SK-N-SH treated with all-trans-retinoic acid at 6 μM for 48 hours (cell line): ENCODE results near the gene PCDH8.

Experiments used
- ATAC-seq: fragments of 200-7000 bp; cut with Tn5 transposase; 3 replicates; pipeline ENCODE4 v1.9.1; 2020; ENCODE audit warnings: mild to moderate bottlenecking, moderate library complexity
- ARNTL ChIP-seq: fragments of 450-650 bp; formaldehyde crosslinking; IDR thresholded peaks from 2 replicates; pipeline ENCODE4 v1.5.0; 2020; ENCODE audit warnings: low read depth, mild to moderate bottlenecking, moderate library complexity, borderline replicate concordance
- BACH2 ChIP-seq: fragments of 250-450 bp; sonication (Bioruptor Pico); IDR thresholded peaks from 2 replicates; pipeline ENCODE4 v1.9.0; 2021; ENCODE audit warnings: mild to moderate bottlenecking, borderline replicate concordance
- CSDC2 ChIP-seq: fragments of 250-450 bp; sonication (Bioruptor Pico); IDR thresholded peaks from 2 replicates; pipeline ENCODE4 v1.5.0; 2020; ENCODE audit warnings: mild to moderate bottlenecking, moderate library complexity
- ESRRG ChIP-seq: fragments of 250-450 bp; sonication (Bioruptor Pico); IDR thresholded peaks from 2 replicates; pipeline ENCODE4 v1.6.1; 2021; ENCODE audit warnings: mild to moderate bottlenecking
- GLIS3 ChIP-seq: fragments of 250-450 bp; sonication (Bioruptor Pico); IDR thresholded peaks from 2 replicates; pipeline ENCODE4 v1.5.0; 2020; ENCODE audit warnings: mild to moderate bottlenecking, moderate library complexity
- ISL1 ChIP-seq: fragments of 250-450 bp; sonication (Bioruptor Pico); IDR thresholded peaks from 2 replicates; pipeline ENCODE4 v2.1.2; 2022; ENCODE audit warnings: mild to moderate bottlenecking, moderate library complexity
- OSR1 ChIP-seq: fragments of 250-450 bp; sonication (Bioruptor Pico); IDR thresholded peaks from 2 replicates; pipeline ENCODE4 v1.8.0; 2022; ENCODE audit warnings: moderate library complexity, mild to moderate bottlenecking, inconsistent platforms
- PPARA ChIP-seq: fragments of 250-450 bp; sonication (Bioruptor Pico); IDR thresholded peaks from 2 replicates; pipeline ENCODE4 v1.5.0; 2020; ENCODE audit warnings: mild to moderate bottlenecking, borderline replicate concordance
- RARB ChIP-seq: fragments of 250-450 bp; sonication (Bioruptor Pico); IDR thresholded peaks from 2 replicates; pipeline ENCODE4 v1.8.0; 2021; ENCODE audit warnings: mild to moderate bottlenecking, moderate library complexity
- SNAI2 ChIP-seq: fragments of 250-450 bp; sonication (Bioruptor Pico); IDR thresholded peaks from 2 replicates; pipeline ENCODE4 v1.5.0; 2020; ENCODE audit warnings: mild to moderate bottlenecking, moderate library complexity
- TCF4 ChIP-seq: fragments of 250-450 bp; sonication (Bioruptor Pico); IDR thresholded peaks from 2 replicates; pipeline ENCODE4 v1.8.0; 2021; ENCODE audit warnings: mild to moderate bottlenecking, moderate library complexity, borderline replicate concordance
- TOX ChIP-seq: fragments of 250-450 bp; sonication (Bioruptor Pico); IDR thresholded peaks from 2 replicates; pipeline ENCODE4 v1.8.0; 2021; ENCODE audit warnings: mild to moderate bottlenecking, moderate library complexity, borderline replicate concordance
- ZC3H10 ChIP-seq: fragments of 250-450 bp; sonication (Bioruptor Pico); IDR thresholded peaks from 2 replicates; pipeline ENCODE4 v1.5.1; 2021; ENCODE audit warnings: mild to moderate bottlenecking, moderate library complexity
- ZFP3 ChIP-seq: fragments of 250-450 bp; sonication (Bioruptor Pico); IDR thresholded peaks from 2 replicates; pipeline ENCODE4 v1.5.0; 2020; ENCODE audit warnings: mild to moderate bottlenecking, moderate library complexity
- ZFP30 ChIP-seq: fragments of 450-650 bp; formaldehyde crosslinking; IDR thresholded peaks from 2 replicates; pipeline ENCODE4 v1.5.0; 2022; ENCODE audit warnings: mild to moderate bottlenecking, moderate library complexity
- ZNF565 ChIP-seq: fragments of 450-650 bp; formaldehyde crosslinking; conservative IDR thresholded peaks from 2 replicates; pipeline ENCODE4 v1.5.0; 2020; ENCODE audit warnings: low read depth, mild to moderate bottlenecking, moderate library complexity
- ZNF70 ChIP-seq: fragments of 450-650 bp; formaldehyde crosslinking; IDR thresholded peaks from 2 replicates; pipeline ENCODE4 v1.5.0; 2020; ENCODE audit warnings: mild to moderate bottlenecking, moderate library complexity
- ZNF8 ChIP-seq: fragments of 450-650 bp; formaldehyde crosslinking; IDR thresholded peaks from 2 replicates; pipeline ENCODE4 v1.5.0; 2020; ENCODE audit warnings: mild to moderate bottlenecking, moderate library complexity
- TF ChIP-seq, protein P1 (sequence below): fragments of 250-450 bp; sonication (Bioruptor Pico); IDR thresholded peaks from 2 replicates; pipeline ENCODE4 v1.5.1; 2021; ENCODE audit warnings: mild to moderate bottlenecking, moderate library complexity
- TF ChIP-seq, protein P2 (sequence below): fragments of 250-450 bp; sonication (Bioruptor Pico); IDR thresholded peaks from 2 replicates; pipeline ENCODE4 v1.8.0; 2021; ENCODE audit warnings: low read depth, mild to moderate bottlenecking, moderate library complexity, borderline replicate concordance
- TF ChIP-seq, protein P3 (sequence below): fragments of 250-450 bp; sonication (Bioruptor Pico); IDR thresholded peaks from 2 replicates; pipeline ENCODE4 v1.5.1; 2020; ENCODE audit warnings: low read depth, mild to moderate bottlenecking, moderate library complexity
- TF ChIP-seq, protein P4 (sequence below): fragments of 250-450 bp; sonication (Bioruptor Pico); IDR thresholded peaks from 2 replicates; pipeline ENCODE4 v1.8.0; 2020; ENCODE audit warnings: mild to moderate bottlenecking, moderate library complexity, borderline replicate concordance
- TF ChIP-seq, protein P5 (sequence below): fragments of 250-450 bp; sonication (Bioruptor Pico); IDR thresholded peaks from 2 replicates; pipeline ENCODE4 v1.5.0; 2020; ENCODE audit warnings: mild to moderate bottlenecking, moderate library complexity

PCDH8 gene

DNA sequence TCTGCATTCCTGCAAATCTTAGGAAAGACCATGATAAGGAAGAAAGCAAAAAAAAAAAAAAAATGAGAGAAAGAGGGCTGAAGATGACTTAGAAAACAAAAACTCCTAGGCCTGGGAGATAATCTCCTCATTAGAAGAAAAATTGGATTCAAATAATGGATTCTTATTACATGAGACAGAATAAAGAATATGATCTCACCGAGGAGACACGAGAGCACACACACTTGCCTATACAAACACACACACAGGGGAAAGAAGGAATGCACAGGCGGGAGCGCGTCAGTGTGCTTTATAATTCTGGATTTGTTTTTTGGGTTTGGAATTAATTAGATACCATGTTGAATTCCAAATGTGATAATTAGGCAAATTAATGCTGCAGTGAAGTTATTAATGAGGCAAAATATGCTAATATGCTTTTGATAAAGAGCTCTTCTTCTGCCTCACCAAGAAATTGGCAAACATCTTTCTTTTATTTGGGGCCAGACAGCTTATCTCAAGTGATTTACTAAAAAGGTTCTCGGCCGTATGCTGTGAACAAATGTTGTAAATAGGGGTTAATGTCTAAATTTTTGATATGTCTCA, 36.1 kb upstream of the PCDH8 start:
- TF ChIP-seq GLIS3 (no peak), OSR1 (CRISPR knock-in tag) (no peak), ZC3H10 (CRISPR knock-in tag) (no peak), ZFP30 (CRISPR knock-in tag) (no peak), PPARA (no peak)
- ATAC-seq = no peak

DNA sequence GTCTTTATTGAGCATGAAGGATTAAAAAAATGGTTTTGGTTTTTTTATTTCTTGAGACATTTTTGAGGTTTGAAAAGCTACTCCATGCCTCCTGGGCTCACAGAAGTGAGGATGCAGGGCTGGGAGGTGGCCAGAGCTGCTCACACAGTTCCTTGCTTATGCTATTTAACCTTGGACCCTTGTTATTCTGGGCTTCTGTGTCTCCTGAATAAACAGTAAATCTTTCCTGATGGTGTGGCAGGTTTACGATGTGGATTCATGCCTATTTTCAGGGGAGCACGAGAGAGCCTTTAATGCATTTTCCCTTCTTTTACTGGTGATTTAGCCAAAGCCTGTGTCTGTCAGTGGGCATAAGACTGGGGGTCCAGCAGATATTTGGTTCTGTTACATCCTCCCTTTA, 34.3 kb upstream of the PCDH8 start:
- ATAC-seq = no peak
- TF ChIP-seq ZC3H10 (CRISPR knock-in tag) (no peak), CSDC2 (no peak), ZFP3 (CRISPR knock-in tag) (no peak), ZNF8 (CRISPR knock-in tag) (no peak), ZNF70 (CRISPR knock-in tag) (no peak), ZNF565 (no peak), TCF4 (no peak)

DNA sequence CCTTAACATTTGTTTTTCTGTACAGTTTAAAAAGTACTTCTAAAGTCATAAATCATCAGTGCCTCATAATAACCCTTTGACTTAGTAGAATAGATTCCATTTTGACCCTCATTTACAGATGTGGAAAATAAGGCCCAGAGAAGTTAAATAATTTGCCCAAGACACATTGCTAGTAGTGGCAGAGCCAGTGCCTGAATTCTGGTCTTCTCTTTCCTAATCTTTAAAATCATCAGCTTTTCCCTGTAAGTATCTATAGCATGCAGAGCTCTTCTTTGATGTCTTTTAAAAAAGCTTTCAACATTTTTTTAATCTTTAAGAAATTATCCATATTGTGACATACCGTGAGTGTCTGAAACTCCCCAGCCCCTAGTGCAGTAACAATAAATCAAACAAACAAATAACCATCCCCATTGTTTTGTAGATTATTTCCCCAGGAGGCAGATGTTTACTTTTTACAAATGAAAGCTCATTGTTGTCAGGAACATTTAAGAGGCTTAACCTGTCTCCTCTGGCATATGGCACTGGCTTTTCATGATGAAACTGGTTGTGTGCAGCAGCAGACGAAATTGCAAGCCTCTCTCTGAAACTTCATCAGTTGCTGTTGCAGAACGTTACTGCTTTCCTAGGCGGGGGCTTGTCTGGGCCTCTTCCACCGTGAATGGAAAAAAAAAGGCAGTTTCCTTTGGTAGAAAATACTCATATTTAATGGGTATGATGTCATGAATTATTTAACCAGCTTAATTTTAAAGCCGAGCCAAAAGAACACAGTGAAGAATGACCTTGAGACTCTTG, 31.7 kb upstream of the PCDH8 start:
- TF ChIP-seq, protein P1, sequence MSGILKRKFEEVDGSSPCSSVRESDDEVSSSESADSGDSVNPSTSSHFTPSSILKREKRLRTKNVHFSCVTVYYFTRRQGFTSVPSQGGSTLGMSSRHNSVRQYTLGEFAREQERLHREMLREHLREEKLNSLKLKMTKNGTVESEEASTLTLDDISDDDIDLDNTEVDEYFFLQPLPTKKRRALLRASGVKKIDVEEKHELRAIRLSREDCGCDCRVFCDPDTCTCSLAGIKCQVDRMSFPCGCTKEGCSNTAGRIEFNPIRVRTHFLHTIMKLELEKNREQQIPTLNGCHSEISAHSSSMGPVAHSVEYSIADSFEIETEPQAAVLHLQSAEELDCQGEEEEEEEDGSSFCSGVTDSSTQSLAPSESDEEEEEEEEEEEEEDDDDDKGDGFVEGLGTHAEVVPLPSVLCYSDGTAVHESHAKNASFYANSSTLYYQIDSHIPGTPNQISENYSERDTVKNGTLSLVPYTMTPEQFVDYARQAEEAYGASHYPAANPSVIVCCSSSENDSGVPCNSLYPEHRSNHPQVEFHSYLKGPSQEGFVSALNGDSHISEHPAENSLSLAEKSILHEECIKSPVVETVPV = no peak
- TF ChIP-seq ESRRG (CRISPR knock-in tag) (no peak), GLIS3 (no peak), OSR1 (CRISPR knock-in tag) (no peak), SNAI2 (CRISPR knock-in tag) (no peak), ISL1 (CRISPR knock-in tag) (no peak)
- no peak for ATAC-seq

DNA sequence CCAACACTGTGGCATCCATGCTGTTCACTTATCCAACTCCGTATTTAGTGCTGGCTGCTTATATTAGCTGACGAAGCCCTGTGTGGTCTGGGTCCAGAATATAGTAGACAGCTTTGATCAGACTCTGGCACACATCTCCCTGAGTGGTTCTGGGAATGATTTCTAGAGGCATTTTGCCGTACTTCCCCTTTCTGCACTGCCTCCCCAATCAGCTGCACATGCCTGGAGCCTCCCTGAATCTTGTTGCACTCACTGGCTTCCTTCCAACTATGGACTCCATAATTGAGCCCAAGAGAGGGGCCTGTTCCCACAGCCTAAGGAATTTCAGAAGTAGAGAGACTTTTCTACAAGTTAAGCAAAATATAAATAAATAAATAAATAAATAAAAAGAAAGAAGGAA, 30.4 kb upstream of the PCDH8 start:
- TF ChIP-seq, protein P2, sequence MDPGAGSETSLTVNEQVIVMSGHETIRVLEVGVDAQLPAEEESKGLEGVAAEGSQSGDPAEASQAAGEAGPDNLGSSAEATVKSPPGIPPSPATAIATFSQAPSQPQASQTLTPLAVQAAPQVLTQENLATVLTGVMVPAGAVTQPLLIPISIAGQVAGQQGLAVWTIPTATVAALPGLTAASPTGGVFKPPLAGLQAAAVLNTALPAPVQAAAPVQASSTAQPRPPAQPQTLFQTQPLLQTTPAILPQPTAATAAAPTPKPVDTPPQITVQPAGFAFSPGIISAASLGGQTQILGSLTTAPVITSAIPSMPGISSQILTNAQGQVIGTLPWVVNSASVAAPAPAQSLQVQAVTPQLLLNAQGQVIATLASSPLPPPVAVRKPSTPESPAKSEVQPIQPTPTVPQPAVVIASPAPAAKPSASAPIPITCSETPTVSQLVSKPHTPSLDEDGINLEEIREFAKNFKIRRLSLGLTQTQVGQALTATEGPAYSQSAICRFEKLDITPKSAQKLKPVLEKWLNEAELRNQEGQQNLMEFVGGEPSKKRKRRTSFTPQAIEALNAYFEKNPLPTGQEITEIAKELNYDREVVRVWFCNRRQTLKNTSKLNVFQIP (CRISPR knock-in tag) = no peak
- no peak for TF ChIP-seq ARNTL (CRISPR knock-in tag)
- TF ChIP-seq CSDC2 = no peak
- no peak for TF ChIP-seq GLIS3
- TF ChIP-seq, protein P3, sequence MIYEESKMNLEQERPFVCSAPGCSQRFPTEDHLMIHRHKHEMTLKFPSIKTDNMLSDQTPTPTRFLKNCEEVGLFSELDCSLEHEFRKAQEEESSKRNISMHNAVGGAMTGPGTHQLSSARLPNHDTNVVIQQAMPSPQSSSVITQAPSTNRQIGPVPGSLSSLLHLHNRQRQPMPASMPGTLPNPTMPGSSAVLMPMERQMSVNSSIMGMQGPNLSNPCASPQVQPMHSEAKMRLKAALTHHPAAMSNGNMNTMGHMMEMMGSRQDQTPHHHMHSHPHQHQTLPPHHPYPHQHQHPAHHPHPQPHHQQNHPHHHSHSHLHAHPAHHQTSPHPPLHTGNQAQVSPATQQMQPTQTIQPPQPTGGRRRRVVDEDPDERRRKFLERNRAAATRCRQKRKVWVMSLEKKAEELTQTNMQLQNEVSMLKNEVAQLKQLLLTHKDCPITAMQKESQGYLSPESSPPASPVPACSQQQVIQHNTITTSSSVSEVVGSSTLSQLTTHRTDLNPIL (CRISPR knock-in tag) = no peak
- no peak for TF ChIP-seq ZNF70 (CRISPR knock-in tag)
- no peak for TF ChIP-seq ZC3H10 (CRISPR knock-in tag)
- TF ChIP-seq ZFP30 (CRISPR knock-in tag) = no peak
- TF ChIP-seq ISL1 (CRISPR knock-in tag) = no peak
- no peak for TF ChIP-seq PPARA
- TF ChIP-seq ZNF565 = no peak
- TF ChIP-seq, protein P4, sequence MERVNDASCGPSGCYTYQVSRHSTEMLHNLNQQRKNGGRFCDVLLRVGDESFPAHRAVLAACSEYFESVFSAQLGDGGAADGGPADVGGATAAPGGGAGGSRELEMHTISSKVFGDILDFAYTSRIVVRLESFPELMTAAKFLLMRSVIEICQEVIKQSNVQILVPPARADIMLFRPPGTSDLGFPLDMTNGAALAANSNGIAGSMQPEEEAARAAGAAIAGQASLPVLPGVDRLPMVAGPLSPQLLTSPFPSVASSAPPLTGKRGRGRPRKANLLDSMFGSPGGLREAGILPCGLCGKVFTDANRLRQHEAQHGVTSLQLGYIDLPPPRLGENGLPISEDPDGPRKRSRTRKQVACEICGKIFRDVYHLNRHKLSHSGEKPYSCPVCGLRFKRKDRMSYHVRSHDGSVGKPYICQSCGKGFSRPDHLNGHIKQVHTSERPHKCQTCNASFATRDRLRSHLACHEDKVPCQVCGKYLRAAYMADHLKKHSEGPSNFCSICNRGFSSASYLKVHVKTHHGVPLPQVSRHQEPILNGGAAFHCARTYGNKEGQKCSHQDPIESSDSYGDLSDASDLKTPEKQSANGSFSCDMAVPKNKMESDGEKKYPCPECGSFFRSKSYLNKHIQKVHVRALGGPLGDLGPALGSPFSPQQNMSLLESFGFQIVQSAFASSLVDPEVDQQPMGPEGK (CRISPR knock-in tag) = no peak
- no peak for TF ChIP-seq RARB
- no peak for TF ChIP-seq TCF4
- no peak for TF ChIP-seq TOX (CRISPR knock-in tag)
- TF ChIP-seq, protein P5, sequence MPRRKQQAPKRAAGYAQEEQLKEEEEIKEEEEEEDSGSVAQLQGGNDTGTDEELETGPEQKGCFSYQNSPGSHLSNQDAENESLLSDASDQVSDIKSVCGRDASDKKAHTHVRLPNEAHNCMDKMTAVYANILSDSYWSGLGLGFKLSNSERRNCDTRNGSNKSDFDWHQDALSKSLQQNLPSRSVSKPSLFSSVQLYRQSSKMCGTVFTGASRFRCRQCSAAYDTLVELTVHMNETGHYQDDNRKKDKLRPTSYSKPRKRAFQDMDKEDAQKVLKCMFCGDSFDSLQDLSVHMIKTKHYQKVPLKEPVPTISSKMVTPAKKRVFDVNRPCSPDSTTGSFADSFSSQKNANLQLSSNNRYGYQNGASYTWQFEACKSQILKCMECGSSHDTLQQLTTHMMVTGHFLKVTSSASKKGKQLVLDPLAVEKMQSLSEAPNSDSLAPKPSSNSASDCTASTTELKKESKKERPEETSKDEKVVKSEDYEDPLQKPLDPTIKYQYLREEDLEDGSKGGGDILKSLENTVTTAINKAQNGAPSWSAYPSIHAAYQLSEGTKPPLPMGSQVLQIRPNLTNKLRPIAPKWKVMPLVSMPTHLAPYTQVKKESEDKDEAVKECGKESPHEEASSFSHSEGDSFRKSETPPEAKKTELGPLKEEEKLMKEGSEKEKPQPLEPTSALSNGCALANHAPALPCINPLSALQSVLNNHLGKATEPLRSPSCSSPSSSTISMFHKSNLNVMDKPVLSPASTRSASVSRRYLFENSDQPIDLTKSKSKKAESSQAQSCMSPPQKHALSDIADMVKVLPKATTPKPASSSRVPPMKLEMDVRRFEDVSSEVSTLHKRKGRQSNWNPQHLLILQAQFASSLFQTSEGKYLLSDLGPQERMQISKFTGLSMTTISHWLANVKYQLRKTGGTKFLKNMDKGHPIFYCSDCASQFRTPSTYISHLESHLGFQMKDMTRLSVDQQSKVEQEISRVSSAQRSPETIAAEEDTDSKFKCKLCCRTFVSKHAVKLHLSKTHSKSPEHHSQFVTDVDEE (CRISPR knock-in tag) = no peak
- no peak for TF ChIP-seq BACH2
- TF ChIP-seq ESRRG (CRISPR knock-in tag) = no peak
- ATAC-seq = no peak
